NOMO-1 (cell line): ENCODE data around the gene HOXA13.
A peak's percentile ranks its signal among the peaks of the same experiment; 100 is the strongest.

Source experiments
- DNase-seq, 2 experiments: peaks; one replicate each; lab custom pipeline; 2025; ENCODE audit not compliant: unreplicated experiment in 2 of 2; lab: John Stamatoyannopoulos, UW

HOXA13 gene

GRCh38 chr7:27193335-27194001 lies 6.4 kb downstream of the HOXA13 start:
- DNase-seq = no peak

DNA sequence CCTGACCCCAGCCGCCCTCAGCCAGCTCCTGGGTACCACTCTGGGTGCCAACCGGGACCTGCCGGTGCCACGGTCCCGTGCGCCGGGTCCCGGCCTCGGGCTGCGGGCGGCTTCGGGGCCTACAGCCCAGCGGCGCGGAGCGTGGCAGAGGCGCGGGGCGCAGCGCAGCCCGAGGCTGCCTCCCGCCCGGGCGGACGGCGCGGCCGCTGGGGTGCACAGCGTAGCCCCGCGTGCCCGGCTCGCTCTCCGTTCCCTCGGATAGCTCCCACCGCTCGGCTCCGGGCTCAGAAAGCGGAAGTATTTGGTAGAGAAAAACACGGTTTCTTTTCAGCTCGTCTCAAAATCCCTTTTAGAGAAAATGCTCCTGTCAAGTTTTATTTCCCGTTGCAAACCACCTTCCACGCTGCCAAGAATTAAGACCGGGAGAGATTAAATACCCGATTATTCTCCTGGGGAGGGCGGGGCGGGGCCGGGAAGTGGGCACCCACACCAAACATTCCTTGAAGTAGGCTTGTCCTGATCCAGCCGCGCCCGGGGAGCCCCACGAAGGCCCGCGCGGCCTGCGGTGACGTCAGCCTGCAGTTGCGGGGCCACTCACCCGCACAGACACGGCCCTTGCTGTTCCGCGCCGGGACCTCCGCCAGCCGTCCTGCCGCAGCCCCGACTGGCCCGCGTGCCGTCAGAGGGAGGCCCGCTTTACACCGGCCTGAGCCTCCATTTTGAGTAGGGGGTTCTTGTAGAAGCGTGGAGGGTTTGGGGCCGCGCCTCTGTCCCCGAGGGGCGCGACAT lies 7.2 kb downstream of the HOXA13 start:
- DNase-seq = peak; percentile 62 to 65

DNA sequence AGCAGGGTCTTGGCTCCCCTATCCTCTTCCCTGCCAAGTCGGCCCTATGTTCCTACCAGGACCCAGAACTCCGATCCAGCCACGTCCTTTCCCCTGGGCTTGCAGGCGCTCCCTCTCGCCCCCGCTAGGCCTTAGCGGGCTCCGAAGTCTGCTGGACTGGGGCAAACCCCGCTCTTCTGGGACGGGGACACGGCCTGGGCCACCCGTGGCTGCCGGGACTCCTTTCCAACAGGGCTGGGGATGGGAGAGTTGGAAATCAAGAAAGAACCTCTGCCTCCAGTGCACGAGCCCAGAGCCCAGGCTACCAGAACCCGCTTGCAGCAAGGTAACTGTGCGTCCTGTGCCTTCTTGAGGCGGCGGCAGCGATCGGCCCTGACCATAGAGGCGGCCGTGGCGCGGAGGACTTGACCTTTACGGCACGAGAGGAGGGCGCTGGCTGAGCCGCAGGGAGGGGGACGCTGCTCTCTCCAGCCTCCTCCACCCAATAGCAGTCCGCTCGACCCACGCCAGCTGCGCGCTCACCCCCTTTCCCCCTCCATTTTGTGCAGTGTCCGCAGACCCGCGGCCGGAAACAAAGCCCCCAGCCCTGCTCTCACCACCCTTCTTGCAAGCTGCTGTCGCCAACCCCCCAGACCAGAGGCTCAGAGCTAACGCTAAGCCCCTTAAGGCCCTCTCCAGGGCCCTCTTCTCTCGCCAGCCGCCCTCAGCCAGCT lies 7.9 kb downstream of the HOXA13 start:
- DNase-seq = no peak

DNA sequence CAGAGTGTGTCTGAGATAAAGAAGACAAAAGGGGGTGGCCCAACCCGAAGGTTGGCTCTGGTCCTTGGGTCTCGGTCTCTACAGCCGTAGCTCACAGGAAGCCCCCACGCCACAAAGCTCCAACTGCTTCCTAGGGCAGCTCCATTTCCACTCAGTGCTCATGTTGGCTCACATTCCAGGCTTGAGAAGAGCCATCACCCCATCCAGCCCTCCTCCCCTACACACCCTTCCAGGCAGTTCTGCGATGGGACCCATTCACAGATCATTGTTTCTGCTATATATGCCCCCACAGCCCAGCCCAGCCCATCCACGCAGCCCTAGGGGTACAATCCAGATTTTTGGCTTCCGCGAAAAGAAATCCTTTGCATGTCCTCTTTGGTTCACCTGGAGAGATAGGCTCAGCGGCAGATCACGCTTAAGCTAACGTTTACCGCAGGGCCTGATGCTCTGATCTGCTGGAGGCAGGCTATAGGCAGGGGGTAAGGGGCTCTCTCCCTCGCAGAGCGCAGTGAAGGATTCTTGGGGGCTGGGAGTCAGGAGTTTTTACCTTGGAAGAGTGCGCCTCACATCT lies 8.6 kb downstream of the HOXA13 start:
- DNase-seq = no peak

GRCh38 chr7:27189997-27190748 lies 9.7 kb downstream of the HOXA13 start:
- DNase-seq = no peak

- DNase-seq = no peak
Observed at GRCh38 chr7:27189295-27189996, 10.4 kb downstream of the HOXA13 start.

DNA sequence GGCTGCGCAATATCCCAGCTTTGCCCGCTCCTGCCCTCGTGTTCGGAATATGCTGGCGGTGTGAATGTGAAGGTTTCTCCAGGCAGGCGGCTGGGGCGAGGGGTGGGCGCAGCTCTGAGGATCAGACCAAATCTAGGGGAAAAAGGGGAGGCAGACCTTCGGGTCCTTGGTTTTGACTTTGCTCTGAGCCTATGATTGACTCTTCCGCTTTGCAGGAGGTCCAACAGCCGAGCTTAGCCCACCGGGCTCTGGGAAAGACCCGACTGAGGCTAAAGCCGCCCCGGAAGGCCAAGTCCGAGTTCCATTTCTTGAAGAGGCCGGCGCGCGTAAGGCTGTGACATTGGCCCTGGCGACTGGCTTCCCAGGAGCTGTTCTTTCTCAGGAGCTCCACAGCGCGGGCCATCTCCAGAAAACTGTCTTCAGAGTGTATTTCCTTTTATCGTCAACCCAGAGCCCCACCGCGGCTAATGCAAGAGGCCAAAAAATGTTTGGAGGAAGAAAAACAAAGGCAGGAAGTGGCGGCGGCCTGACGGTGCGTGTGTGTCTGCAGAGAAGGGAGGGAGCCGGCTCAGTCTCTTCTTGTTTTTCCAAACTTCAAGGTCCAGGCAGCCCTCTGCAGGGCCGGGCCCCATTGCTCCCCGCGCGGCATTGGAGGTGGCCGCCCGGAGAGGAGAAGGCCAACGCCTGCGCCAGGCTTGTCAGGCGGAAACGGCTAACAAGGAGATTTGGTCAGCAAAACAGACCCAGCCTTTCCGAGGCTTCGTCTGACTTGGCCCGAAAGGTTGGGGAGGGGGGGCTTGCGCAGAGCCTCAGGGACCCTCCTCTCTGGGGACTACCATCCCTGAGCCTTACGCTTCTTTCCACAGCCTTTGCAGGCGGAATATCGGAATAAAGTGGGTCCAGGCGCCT lies 11.3 kb downstream of the HOXA13 start:
- DNase-seq = peak; percentile 45 to 61

DNA sequence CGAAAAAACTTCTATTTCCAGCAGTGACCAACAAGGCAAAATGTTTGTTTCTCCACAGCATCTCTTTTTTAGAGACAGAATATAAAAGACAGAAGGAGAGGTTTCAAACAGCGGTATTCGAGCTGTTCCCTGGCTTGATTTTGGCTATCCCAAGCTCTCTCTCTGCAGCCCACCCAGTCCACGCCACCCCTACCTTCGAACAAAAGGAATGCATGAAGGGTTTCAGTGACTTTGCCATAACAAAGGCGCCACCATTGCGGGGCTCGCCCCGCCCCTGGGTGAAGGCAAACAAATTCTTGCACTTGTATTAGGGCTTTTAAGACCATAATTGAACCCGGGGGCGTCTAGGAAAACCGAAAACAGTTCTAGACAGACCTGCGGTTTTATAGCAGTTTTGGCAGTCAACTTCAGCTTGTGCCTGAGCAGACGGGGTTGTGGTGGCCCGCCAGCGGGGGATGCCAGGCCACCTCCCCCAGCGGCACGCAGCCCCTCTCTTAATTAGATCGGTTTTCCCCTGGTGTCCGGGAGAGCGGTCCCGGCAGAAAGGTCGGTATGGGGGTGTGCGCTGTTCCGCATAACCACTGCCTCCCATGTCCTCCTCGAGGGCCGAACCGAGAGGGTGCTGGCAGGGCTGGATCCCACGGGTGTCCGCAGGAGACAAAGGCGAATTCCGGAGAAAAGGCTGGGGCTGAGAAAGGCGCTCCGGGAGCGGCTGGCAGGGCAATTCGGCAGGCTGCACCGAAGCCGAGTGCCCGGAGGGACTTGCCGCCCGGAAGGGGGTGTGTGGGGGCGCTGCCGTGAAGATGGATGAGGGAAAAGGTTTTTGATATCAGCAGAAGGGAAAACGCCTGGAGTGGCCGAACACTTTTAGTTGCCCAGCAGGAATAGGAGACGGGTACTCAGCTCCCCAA lies 12.2 kb downstream of the HOXA13 start:
- no peak for DNase-seq

DNA sequence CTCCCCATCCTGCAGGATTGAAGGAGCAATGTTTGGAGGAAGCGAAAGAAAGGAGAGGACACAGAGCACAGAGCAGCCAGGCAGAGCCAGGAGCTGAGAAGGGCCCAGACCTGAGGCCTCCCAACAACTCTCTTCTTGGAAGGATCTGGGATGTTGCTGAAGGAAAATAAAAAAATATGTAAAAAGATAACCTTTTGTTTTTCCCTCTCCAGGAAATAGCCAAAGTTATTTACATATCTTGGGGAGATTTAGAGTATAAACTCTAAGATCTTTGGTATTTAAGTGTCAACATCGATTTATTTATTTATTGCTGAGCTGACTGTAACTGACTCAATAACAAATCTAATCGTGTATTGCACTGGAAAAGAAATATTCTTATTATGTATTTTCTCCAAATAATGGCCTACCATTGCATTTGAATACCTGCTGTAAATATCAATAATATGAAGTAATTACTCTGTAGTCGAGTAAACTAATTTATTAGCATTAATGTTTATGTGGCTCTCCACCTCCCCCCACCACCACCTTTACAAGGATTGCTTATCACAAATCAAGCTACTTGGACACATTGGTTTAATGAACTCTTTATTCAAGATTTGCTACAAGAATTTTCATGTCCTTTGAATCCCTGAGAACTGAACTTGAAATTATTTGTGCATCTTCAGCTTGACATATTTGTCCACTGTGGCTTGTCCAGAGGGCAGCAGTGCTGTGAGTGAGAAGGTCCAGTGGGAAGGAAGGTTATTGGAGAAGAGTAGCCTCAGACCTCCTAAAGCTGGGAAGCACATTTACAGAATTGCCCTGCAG lies 13.0 kb downstream of the HOXA13 start:
- no peak for DNase-seq

GRCh38 chr7:27185854-27186667 lies 13.8 kb downstream of the HOXA13 start:
- DNase-seq = no peak

DNA sequence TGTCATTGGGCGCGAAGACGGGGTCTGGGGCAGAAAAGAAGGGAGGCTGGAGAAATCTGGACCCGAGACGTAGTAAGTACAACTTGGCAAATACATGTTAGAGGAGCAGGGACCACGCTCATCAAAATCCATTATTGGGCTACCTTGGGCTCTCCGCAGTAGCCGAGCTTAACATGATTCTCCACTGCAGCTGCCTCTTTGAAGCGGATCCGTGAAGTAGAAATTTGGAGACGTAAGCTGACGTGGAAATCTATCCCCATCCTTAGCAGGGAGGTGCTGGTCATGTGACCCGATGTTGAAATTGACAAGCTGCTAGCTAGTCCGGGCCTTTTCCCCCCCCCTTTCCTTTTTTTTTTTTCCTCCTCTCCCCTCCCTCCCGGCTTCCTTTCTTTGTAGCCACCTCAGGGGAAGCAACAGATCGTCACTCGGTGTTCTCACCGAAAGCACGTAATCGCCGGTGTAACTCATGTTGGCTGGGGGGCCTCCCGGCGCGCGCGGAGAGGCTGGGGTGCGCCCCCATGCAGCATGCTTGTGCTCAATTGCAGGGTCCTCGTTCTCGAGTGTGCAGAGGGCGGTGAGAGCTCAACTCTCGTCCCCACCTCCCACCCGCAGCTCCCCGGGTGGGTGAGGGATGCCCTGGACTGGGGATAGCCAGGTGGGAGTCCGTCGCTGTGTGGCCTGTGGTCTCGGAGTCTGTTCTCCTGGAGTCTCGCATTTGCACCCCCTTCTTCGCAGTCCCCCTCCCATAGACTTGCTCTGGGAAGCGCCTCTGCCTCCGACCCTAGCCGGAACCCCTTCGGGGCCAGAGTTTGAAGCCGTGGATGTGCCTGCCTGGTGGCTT lies 14.7 kb downstream of the HOXA13 start, which contains the start of gene HOXA11:
Gene HOXA11, minus strand, starts transcription at position 220 of the 841 bp plus-strand sequence. Its CDS starts 88 bp downstream, at position 132.
- DNase-seq = peak; percentile 75 to 86

GRCh38 chr7:27184337-27185012 lies 15.4 kb downstream of the HOXA13 start:
- DNase-seq = peak in 1 of 2 experiments; percentile 34

DNA sequence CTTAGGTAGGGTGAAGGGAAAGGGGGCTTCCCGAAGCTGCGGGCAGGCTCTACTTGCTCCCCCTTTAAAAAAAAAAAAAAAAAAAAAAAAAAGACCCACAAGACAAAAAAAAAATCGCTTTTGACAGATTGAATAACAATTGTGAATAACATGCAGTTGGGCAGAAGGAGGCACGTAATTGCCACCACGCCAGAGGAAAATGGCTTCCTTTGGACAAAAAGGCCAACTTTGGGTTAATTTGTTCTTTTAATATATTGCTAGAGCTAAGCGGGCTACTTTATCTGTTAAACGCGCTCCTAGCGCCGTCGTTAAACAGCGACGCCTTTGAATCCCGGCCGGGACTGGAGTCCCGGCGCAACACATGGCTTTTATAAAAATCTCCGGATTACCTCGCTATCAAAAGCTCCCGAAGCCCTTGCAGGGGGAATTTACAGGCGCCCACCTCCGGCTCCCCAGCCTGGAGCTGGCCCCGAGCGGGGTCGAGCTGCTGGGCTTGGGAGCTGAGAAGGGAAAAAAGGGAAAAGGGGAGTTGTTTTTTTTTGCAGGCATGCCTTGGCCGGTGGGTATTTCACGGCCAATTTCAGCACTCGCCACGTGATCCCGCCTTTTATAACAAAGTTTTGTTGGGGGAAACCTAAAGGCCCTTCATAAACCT lies 16.1 kb downstream of the HOXA13 start:
- no peak for DNase-seq
